C1 segment of cervical spinal cord (tissue), 14 donors: ENCODE data around the gene OR2B6.
"Not testable (repeated sequence)": the region's sequence is repeated elsewhere in the genome, so short reads cannot be mapped to it uniquely, and the experiment has no call there.

Experiments used
- DNase-seq, 14 donors: peaks; one replicate each; lab custom pipeline; 2025; lab: John Stamatoyannopoulos, UW

OR2B6 gene

DNA sequence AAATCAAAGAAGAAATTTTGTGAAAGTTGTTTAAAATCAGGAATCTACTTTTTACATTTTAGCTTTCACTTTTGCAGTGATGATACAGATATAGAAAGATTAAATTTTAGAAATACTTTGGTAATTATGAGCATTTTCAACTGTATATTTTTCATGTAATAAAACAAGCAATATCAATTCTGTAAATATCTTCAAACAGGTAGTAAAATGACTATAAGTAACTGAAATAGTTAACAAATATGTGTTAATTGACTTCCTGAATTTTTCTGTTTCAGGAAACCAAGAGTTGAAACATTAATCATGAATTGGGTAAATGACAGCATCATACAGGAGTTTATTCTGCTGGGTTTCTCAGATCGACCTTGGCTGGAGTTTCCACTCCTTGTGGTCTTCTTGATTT, at the start of gene OR2B6:
Gene OR2B6, plus strand, starts transcription at position 301 of the 400 bp plus-strand sequence. Its CDS starts 0 bp downstream, at position 301.
- no peak for DNase-seq

DNA sequence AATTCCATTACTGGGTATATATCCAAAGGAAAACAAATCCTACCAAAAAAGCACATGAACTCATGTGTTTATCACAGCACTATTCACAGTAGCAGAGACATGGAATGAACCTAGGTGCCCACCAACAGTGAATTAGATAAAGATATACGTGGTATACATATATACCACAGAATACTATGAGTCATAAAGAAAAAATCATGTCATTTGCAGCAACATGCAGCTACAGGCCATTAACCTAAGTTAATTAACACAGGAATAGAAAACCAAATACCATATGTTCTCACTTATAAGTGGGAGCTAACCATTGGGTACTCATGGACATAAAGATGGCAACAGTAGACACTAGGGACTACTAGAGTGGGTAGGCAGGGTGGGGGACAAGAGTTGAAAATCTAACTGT, 49.0 kb upstream of the OR2B6 start:
- no peak for DNase-seq

DNA sequence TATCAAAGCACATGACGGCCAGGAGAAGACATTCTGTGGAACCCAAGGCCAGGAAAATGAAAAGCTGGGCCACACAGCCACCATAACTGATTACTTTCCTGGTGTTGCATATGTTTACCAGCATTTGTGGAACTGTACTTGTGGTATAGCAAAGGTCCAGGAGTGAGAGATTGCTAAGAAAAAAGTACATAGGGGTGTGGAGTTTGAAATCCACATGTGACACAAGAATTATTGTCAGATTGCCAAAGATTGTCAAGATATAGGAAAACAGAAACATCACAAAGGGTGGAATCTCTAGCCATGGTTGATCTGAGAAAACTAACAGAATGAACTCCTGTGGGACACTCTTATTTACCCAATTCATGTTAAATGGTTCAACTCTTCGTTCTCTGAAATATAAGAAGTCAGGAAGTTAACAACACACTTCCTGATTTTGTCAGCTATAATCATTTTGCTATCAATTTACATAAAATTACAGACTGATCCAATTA, 45.0 kb upstream of the OR2B6 start, which contains the start of gene OR2B2:
Gene OR2B2, minus strand, starts transcription at position 441 of the 491 bp plus-strand sequence. Its CDS starts 77 bp downstream, at position 364.
- DNase-seq: no peak

DNA sequence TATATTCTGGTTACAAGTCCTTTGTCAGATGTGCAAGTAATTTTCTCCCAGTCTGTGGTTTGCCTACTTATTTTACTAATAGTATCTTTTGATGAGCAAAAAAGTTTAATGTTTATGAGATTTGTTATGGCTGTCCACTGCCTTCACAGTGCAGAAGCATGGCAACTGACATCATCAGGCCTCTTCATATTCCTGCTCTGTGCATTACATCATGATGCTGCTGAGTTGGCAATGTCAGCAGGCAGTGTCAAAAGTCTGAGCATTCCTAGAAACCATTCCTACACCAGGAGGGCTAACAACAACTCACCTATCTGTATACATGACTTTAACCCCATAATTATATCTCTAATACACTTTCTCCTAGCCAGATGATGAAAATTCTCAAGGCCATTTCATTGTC, 34.1 kb upstream of the OR2B6 start:
- no peak for DNase-seq

DNA sequence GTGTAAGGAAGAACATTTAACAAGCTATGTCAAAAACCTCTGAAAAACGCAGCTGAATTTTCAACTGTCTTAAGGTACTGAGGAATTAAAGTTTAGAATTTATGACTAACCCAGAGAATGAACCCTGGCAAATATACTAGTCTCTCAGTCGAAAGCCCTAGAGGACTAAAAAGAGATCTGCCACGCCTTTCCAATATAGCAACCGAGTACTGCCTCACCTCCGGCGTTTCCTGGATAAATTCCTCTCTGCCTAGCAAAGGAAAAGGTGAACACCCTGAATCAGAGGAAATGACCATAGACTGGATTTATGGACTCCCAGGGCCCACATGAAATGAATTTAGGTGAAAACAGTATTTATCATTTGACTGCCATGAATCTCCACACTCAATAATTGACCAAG, 32.9 kb upstream of the OR2B6 start:
- DNase-seq: no peak

DNA sequence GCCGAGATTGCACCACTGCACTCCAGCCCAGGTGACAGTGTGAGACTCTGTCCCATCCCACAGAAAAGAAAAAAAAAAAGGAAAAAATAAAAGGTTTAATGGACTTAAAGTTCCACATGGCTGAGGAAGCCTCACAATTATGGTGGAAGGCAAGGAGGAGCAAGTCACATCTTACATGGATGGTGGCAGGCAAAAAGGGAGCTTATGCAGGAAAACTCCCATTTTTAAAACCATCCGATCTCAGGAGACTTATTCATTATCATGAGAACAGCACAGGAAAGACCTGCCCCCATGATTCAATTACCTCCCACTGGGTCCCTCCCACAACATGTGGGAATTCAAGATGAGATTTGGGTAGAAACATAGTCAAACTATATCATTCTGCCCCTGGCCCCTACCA, 29.0 kb upstream of the OR2B6 start:
- not testable (repeated sequence) for DNase-seq

DNA sequence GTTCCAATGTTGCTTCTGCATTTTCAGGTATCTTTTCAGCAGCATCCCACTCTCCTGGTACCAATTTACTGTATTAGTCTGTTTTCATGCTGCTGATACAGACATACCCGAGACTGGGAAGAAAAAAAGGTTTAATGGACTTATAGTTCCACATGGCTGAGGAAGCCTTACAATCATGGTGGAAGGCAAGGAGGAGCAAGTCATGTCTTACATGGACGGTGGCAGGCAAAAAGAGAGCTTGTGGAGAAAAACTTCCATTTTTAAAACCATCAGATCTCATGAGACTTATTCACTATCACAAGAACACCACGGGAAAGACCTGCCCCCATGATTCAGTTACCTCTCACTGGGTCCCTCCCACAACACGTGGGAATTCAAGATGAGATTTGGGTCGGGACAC, 27.1 kb upstream of the OR2B6 start:
- DNase-seq: not testable (repeated sequence)

DNA sequence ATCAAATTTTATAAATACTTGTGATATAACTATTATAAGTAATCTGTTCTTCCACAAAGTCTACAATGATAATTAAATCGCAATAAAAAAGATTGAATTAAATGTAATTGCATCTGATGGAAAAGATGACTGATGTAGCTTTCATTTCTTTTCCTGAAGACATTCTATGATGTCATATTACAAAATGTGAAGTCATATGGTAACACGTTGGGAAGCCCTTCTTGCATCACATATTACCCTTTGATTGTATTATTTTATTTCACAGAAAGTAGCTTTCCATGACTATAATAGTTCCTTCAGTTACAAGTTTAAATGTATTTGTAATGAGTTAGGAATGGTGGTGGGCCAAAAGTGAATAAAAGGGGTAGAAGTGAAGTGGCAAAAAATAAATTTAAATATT, 25.8 kb upstream of the OR2B6 start:
- no peak for DNase-seq

DNA sequence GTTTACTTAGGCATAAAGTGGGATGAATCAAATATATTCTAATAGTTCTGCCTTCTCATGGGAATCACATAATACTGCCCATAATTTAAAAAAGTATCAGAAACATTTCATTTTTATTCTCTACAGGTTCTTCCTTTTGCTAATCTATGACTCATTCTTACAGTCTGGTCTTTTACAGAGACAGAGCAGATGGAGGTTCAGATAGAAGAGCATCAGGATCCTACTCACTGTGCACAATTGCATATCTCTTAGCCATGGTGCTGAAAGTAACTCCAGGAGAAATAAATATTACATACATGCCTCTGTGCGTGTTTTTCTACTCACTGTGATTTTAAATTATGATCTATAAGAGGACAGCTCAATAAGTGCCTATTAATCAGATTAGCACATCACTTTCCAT, 16.3 kb upstream of the OR2B6 start:
- no peak for DNase-seq

DNA sequence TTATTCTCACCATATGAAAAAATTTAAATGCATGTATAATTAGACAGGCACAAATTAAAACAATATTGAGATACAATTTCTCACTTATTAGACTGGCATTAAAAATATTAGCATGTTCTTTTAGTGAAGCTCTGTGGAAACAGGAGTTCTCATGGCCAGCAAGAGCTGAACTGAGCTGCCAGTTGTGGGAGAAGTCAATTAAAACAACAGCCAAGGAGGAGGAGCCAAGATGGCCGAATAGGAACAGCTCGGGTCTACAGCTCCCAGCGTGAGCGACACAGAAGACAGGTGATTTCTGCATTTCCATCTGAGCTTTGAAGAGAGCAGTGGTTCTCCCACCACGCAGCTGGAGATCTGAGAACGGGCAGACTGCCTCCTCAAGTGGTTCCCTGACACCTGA, 14.0 kb upstream of the OR2B6 start:
- not testable (repeated sequence) for DNase-seq

DNA sequence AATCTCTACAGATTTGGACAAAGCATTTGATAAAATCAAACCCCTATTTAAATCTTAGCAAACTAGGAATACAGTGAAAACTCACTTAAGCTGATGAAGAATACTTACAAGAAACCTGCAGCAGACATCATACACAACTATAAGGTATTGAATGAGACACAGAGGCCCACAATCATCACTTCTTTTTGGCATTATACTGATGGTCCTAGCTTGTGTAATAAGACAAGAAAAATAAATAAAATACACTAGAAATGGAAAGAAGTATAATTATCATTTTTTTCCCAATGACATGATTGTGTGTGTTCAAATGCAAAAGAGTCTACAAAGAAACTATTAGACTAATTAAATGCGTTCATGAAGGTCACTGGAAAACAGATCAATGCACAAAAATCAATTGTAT, 8.8 kb upstream of the OR2B6 start:
- no peak for DNase-seq

DNA sequence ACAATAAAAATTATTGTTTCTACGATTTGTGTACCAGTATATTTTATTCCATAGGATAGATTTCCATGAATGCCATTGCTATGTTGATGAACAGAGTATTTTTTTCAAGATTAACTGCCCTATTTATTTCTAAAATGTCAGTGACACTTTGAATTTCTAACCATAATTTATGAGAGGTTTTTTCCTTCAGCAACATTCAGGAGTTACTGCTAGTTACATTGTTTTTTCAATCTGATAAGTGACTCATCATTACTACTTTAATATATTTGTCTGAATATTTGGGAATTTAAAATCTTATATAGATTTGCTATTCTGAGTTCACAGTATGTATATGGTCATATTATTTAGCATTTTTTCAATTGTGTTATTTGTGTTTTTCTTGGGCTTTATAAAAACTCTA, 6.0 kb upstream of the OR2B6 start:
- DNase-seq: no peak

DNA sequence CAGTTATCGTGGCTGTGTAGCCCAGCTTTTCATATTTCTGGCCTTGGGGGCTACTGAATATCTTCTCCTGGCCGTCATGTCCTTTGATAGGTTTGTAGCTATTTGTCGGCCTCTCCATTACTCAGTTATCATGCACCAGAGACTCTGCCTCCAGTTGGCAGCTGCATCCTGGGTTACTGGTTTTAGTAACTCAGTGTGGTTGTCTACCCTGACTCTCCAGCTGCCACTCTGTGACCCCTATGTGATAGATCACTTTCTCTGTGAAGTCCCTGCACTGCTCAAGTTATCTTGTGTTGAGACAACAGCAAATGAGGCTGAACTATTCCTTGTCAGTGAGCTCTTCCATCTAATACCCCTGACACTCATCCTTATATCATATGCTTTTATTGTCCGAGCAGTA, 475 bp downstream of the OR2B6 start:
- DNase-seq: no peak

DNA sequence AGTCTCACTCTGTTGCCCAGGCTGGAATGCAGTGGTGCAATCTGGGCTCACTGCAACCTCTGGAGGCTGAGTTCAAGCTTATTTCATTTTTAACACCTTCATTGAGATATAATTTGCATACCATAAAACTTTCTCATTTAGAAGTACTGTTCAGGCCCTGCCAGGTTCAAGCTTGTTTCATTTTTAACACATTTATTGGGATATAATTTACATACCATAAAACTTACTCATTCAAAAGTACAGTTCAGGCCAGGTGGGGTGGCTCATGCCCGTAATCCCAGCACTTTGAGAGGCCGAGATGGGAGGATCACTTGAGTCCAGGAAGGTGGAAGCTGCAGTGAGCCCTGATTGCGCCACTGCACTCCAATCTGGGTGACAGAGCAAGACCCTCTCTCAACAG, 5.5 kb downstream of the OR2B6 start:
- no peak for DNase-seq

DNA sequence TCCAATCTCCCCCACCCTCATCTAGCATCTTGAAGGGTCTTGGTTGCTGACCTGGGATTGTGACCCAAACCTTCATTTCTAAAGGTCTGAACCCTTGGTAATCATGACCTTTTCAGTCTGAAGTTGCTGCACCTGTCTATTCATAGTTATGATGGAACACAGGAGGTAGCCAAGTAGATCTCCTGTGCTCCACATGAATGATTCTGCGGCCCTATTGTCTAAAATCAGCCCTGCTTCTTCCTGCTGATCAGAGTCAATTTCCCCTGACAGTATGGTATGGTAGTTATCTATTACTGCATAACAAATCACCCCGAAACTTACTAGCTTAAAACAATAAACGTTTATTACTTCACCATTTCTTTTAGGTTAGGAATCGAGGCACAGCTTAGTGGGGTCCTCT, 9.0 kb downstream of the OR2B6 start:
- no peak for DNase-seq

DNA sequence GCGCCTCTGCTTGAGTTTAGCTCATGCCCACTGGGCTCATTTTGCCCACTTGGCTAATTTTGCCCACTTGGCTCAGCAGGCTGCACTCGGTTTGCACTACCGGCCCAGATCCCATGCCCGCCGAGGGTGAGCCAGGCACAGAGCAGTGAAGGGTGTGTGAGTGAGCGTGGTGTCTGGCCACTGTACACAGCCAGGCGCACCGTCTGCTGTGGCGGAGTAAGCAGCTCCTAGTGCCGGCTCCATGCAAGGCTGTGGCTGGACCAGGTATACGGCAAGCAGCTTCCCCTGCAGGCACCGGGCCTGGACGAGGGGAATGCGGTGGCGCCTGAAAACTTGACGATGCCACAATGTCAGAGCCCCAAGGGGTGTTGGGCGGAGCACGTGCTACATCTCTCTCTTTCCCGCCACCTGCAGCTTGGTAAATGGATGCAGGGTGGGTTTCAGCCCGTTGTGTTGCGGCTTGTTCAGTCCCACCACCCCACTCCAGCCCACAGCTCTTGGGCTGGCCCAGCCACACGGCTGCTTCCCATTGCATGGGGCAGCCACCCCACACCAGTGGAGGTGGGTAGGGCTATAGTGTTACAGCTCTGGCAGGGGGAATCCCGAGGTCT, 9.9 kb downstream of the OR2B6 start:
- no peak for DNase-seq

DNA sequence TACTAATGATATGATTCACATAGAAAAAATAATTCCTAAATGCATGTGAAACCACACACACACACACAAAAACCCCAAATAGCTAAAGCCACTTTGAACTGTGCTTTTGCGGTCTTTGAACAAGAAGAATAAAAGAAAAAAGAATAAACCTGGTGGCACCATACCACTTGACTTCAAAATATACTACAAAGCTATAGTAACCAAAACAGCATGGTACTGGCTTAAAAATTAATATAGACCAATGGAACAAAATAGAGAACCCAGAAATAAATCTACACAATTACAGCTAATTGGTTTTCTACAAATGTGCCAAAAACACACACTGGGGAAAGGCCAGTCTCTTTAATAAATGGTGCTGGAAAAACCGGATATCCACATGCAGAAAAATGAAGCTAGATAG, 13.4 kb downstream of the OR2B6 start:
- no peak for DNase-seq

DNA sequence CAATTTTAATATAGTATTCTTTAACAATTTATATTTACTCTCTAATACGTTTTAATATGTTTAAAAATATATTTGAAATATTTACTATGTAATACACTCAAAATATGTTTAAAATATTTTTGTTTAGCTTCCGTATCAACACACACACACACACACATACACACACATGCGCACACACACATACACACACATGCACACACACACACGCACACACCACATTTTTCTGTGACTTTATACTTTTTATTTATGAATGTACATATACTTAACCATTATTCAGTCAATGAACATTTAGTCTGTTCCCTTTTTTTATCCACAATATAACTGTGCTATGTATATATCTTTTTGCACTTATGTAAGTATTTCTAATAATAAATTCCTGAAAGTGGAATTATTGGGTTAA, 15.7 kb downstream of the OR2B6 start:
- DNase-seq: no peak

DNA sequence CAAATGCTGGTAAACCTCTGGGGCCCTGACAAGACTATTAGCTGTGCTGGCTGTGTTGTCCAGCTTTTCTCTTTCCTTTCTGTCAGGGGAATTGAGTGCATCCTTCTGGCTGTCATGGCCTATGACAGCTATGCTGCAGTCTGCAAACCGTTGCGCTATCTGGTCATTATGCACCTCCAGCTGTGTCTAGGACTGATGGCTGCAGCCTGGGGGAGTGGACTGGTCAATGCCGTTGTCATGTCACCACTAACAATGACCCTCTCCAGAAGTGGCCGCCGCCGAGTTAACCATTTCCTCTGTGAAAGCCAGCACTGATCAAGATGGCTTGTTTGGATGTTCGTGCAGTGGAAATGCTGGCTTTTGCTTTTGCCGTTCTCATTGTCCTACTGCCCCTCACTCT, 20.3 kb downstream of the OR2B6 start:
- no peak for DNase-seq

DNA sequence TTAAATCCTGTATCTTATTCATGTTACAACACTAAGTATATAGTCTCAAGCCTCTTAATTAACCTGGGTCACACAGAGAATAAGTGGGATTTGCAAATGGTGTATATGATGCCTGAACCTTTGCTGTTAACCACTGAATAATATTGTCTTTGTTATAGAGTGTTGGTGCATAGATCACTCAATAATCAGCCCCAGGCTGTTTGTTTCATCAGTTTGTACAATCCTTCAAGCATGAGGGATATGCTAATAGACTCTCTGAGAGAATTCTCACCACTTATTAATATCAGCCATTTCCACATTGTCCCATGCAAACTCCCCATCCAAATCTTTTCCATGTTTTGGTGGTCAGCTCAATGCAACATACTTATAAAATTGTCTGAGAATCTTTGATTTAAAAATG, 21.7 kb downstream of the OR2B6 start:
- DNase-seq: no peak

DNA sequence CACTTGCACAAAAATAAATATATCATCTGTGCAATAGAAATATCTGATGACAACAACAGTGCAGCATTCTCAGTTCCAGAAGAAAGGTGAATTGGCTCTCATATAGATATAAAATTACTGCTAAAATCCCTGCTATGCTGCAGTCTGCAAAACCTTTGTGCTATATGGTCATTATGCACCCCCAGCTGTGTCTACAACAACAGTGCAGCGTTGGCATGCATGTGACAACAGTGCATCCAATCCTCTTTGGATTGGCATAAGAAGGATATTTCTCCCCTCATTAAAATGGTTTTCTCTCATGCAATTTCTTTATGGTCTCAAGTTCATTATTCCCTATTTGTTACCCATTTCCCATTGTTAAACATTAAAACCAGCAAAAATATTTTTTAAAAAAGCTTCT, 23.1 kb downstream of the OR2B6 start:
- no peak for DNase-seq

DNA sequence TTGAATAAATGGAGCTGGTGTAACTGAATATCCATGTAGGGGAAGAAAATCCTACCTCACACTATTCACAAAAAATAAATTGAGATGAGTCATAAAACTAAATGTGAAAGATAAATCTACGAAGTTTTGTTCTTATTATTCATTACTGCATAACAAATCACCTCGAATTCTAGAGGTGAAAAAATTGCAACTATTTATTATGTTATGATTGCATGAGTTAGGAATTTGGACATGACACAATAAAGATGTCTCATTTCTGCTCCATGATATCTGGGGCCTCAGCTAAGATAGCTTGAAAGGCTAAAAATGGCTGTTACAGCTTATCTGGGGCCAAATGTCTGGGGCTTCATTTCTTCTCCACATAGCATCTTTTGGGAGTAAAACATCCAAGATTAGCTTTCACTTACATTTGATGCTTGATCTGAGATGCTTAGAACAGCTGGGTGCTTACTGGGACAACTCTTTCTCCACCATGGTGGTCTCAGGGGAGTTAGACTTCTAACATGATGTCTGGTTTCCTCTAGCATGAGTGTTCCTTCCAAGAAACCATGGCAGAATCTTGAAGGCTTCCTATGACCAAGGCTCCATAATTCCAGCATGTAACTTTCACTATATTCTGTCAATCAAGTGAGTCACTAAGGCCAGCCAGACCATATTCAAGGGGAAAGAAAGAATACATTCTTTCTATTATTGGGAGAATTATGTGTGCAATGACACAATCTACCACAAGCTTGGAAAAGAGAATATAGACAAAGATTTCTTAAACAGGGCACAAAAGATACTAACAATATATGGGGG, 30.1 kb downstream of the OR2B6 start:
- no peak for DNase-seq

DNA sequence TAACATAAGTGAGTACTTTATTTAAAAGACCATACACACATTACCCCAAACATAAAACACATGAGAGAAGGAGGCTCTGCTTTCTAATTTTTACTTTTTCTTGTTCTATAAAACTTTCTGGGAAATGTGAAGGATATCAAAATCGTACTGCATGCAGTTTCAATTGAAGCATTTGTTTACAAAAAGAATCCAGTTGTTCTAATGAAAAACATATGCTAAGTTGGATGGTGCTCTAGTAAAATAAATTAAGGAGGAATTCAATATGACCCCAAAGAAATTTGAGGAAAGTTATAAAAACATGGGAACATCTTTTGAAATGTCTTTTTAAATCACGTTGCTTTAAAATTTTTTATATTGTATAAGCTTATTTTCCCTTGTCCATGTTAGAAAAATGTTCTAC, 37.6 kb downstream of the OR2B6 start:
- no peak for DNase-seq
